GM18505 (cell line): ENCODE data around the gene PLA2G2F.

Source experiments
- ATAC-seq: cut with Tn5 transposase; IDR thresholded peaks from one replicate; pipeline ENCODE4 v1.9.1; 2021; ENCODE audit not compliant: unreplicated experiment
- POLR2A ChIP-seq: IDR thresholded peaks from 4 replicates; pipeline ENCODE4 v1.6.1; 2011; ENCODE audit warnings: borderline replicate concordance; ENCODE audit not compliant: insufficient read depth, insufficient read length; ENCODE audit errors: extremely low read depth

Gene PLA2G2F

DNA sequence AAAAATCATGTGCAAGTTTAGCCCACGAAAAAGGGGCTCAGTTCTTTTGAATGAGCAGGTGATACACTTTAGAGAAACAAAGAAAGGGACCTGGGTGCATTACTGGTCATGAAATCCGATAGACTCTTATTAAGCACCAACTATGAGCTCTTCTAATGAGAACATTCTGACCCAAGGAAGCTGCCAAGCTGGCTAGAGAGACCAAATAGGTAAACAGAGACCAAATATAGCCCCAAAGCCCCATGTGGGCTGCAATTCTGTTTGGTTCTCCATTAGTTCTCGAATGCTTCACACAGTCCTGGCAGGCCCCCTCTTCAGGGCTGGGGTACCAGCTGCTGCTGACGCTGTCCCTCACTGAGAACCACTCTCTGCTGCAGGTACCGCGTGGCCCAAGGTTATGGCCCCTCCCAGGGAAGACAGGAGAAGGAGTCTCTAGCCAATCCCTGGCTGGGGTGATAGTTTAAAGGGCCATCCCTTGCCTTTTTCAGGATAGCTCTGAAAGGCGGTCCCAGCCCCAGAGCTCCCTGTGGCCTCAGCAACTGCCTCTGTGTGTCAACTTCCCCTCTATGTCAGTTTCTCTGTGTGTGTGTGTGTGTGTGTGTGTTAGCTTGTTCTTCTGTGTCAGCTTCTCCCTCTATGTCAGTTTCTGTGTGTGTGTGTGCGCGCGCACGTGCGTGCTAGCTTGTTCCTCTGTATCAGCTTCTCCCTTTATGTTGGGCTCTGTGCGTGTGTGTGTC, 39.7 kb downstream of the PLA2G2F start:
- ATAC-seq = no peak
- no peak for TF ChIP-seq POLR2A

DNA sequence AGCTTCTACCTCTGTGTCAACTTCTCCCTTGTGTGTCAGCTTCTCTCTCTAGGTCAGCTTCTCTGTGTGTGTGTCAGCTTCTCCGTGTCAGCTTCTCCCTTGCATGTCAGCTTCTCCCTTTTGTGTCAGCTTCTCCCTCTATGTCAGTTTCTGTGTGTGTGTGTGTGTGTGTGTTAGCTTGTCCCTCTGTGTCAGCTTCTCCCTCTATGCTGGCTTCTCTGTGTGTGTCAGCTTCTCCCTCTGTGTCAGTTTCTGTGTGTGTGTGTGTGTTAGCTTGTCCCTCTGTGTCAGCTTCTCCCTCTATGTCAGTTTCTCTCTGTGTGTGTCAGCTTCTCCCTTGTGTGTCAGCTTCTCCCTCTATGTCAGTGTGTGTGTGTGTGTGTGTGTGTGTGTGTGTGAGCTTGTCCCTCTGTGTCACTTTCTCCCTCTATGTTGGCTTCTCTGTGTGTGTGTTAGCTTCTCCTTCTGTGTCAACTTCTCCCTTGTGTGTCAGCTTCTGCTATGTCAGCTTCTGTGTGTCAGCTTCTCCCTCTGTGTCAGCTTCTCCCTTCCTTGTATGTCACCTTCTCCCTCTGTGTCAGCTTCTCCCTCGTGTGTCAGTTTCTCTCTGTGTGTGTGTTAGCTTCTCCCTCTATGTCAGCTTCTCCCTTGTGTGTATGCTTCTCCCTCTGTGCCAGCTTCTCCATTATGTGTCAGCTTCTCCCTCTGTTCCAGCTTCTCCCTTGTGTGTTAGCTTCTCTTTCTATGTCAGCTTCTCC, 40.4 kb downstream of the PLA2G2F start:
- ATAC-seq = no peak
- TF ChIP-seq POLR2A = no peak

GRCh38 chr1:20180129-20180843, 41.2 kb downstream of the PLA2G2F start:
- no peak for TF ChIP-seq POLR2A
- no peak for ATAC-seq

DNA sequence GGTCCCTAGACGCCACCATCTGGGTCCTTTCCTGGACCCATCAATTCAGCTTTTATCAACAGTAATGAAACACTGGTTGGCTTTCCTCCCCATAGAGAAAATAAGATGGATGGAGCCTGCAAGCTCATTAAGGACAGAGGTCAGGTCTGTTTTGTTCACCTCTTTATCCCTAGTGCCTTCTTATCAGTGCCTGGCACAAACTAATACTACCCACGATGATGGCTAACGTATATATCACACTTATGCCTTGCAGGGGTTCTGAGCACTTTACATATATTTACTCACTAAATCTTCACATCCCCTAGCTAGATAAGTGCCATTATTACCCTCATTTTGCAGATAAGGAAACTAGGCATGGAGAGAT, 41.7 kb downstream of the PLA2G2F start:
- no peak for ATAC-seq
- TF ChIP-seq POLR2A = no peak

DNA sequence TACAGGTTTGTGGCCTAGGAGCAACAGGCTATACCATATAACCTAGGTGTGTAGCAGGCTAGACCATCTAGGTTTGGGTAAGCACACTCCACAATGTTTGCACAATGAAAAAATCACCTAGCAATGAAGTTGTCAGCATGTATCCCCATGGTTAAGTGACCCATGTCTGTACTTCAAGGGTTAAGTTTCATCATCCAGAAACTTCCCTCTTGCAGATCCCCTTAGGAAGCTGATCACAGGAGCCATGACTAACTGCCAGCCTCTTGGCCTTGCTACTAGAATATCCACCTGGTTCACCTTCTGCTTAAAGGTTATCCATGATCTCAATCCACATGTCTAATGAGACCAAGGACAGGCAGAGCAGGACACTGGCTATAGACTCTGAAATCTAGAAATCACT, 43.3 kb downstream of the PLA2G2F start:
- no peak for TF ChIP-seq POLR2A
- no peak for ATAC-seq

GRCh38 chr1:20183035-20183434, 43.9 kb downstream of the PLA2G2F start:
- no peak for TF ChIP-seq POLR2A
- no peak for ATAC-seq

- no peak for TF ChIP-seq POLR2A
- no peak for ATAC-seq
These were observed 44.6 kb downstream of the PLA2G2F start for GRCh38 chr1:20183616-20184271.

DNA sequence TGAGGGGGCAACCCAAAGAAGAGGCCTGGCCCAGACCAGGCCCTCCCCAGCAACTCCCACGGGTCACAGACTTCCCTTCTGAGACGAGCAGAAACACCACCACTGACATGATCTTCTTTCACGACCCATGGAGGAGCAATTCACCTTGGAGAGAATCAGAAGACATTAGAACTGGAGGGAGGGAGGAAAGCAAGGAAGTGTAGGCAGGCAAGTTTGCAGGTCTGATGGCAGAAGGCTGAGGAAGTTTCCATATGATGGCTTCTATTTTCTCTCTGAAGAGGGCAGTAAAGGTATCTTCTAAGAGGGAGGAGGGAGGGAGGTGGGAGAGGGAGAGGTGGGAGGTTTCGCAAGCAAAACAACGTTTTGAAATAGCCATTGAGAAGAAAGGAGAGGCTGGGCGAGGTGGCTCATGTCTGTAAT, 45.4 kb downstream of the PLA2G2F start:
- no peak for TF ChIP-seq POLR2A
- no peak for ATAC-seq

- ATAC-seq = no peak
- no peak for TF ChIP-seq POLR2A
These were observed 46.1 kb downstream of the PLA2G2F start for GRCh38 chr1:20184997-20185833.

DNA sequence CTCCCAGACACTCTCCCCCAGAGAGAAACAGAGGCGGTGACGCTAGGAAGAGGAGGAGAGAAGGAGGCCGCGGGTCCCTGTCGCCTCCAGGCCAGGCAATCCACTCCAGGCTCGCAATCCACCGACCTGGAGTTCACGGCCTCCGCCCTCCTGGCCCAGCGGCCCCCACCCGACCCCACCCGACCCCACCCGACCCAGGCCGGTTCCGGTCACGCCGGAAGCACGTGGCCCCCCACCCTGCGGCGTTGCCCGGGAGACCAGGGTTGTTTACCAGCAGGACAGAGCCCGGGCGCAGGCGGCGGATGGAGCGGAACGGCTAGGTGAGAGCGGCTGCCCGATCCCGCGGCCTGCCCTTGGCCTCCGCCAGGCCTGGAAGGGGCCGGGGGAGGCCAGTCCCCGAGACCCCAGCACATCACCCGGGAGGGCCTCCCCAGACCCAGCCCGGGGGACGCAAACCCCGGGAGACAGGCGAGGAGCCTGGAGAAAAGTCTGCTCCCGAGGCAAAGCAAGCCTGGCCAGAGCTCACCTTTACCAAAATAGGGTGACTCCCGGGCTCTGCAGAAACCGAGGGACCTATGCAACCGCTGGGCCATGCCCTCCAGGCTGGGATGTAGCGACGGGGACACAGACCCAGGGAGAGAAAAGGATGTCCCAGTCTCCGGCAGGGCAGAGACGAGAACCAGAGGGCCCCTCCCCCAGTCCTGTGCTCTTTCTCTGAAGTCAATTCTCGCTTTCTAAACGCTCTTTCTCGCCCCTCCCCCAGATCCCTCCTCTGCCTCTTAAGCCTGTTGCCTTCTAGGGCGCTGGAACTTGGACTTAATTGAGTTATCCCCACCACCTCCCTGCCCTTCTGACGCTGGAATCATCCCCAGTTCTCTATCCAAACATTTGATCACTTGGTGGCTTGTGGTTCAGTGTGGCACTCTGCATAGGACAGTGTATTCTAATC, 47.0 kb downstream of the PLA2G2F start, which contains the start of the genes PLA2G2C and UBXN10:
PLA2G2C (minus strand) TSS at position 685 of the 949 bp plus-strand sequence. CDS start 9,155 bp downstream, outside the sequence.
UBXN10 (plus strand) TSS at position 263 of the 949 bp plus-strand sequence. CDS start 4,466 bp downstream, outside the sequence.
- ATAC-seq = no peak

GRCh38 chr1:20187103-20187812, 48.1 kb downstream of the PLA2G2F start:
- TF ChIP-seq POLR2A = no peak
- ATAC-seq = no peak

More for the DNA sequence above, 47.0 kb downstream of the PLA2G2F start, which contains the start of the genes PLA2G2C and UBXN10:
- TF ChIP-seq POLR2A = no peak

- ATAC-seq = no peak
- TF ChIP-seq POLR2A = no peak
These were observed 48.8 kb downstream of the PLA2G2F start for GRCh38 chr1:20187813-20188454.
